K562 (cell line): ENCODE measurements around the gene RIMKLB. TPM values are rescaled to one million over a fixed set of nuclear protein-coding genes. Genes with fewer than 3 reads are reported as not detected.
A peak's percentile ranks its signal among the peaks of the same experiment; 100 is the strongest.

Experiments
- ATAC-seq: fragments of 200-7000 bp; cut with Tn5 transposase; 3 replicates; pipeline ENCODE4 v1.9.1; 2020; ENCODE audit warnings: moderate library complexity
- BruUV-seq: library from RNA; stranded (reverse); fragments of 400-500 nt; replicated peaks from 2 replicates; lab custom pipeline; 2021; lab: Mats Ljungman, UMichigan
- CTCF ChIA-PET: fragments of 300-600 bp; formaldehyde crosslinking; extraction: SDS; loops from one replicate; lab custom pipeline; 2021; ENCODE audit warnings: low intra/inter-chr PET ratio; lab: Yijun Ruan, JAX
- POLR2A ChIA-PET: fragments of 300-600, 350-650 bp; sonication (Branson Sonifier 250); formaldehyde crosslinking; extraction: SDS; loops from one replicate; lab custom pipeline; 2021; ENCODE audit warnings: antibody characterized with exemption, inconsistent platforms; lab: Yijun Ruan, JAX
- DNase-seq, 4 experiments: peaks; one replicate each; pipeline versions ENCODE4 v3.0.0 to v3.0.0-alpha.2; 2011 to 2018; ENCODE audit warnings: low spot score in 3 of 4, mixed read lengths in 3 of 4; ENCODE audit errors: extremely low read depth in 1 of 4
- FAIRE-seq: peaks from 2 replicates; lab custom pipeline; 2011; peaks lifted over from hg19 to GRCh38; lab: Jason Lieb, UNC
- H2AFZ ChIP-seq: 2 replicates; pipeline ENCODE4 v1.6.0; 2011; ENCODE audit warnings: low read depth, low read length, control low read depth, inconsistent platforms
- H3K27ac ChIP-seq: fragments of 200-600 bp; 3 replicates; pipeline ENCODE4 v1.8.0; 2011; ENCODE audit warnings: low read depth, mild to moderate bottlenecking, control low read depth, inconsistent platforms, low read length, moderate library complexity, mixed read lengths; ENCODE audit errors: extremely low read depth
- H3K27me3 ChIP-seq, 2 experiments: fragments of 300-600 bp in 1 of 2; 2 replicates in 1 of 2; 3 replicates in 1 of 2; pipeline versions ENCODE4 v1.6.0 to v1.8.0; 2011; ENCODE audit warnings: inconsistent platforms in 2 of 2, low read length in 2 of 2, mild to moderate bottlenecking in 1 of 2, mixed read lengths in 1 of 2, moderate library complexity in 1 of 2; ENCODE audit not compliant: control insufficient read depth in 2 of 2, insufficient read depth in 2 of 2
- H3K36me3 ChIP-seq: fragments of 300-600 bp; 3 replicates; pipeline ENCODE4 v1.8.0; 2011; ENCODE audit warnings: mild to moderate bottlenecking, low read length, inconsistent platforms; ENCODE audit not compliant: control insufficient read depth, insufficient read depth
- H3K4me1 ChIP-seq, 2 experiments: fragments of 200-600 bp in 1 of 2; replicated peaks in 1 of 2; 2 replicates in 1 of 2; 3 replicates in 1 of 2; pipeline versions ENCODE4 v1.5.1 to v1.8.0; 2011; ENCODE audit warnings: inconsistent platforms in 2 of 2, low read length in 2 of 2, mild to moderate bottlenecking in 1 of 2, mixed read lengths in 1 of 2, moderate library complexity in 1 of 2; ENCODE audit not compliant: control insufficient read depth in 2 of 2, insufficient read depth in 2 of 2
- H3K4me2 ChIP-seq: 2 replicates; pipeline ENCODE4 v1.6.1; 2011; ENCODE audit warnings: low read length, control low read depth, inconsistent platforms, mixed read lengths; ENCODE audit not compliant: insufficient read depth
- H3K4me3 ChIP-seq: fragments of 200-600 bp; sonication (generic), shearing (Covaris generic); 2 replicates; pipeline ENCODE4 v1.5.1; 2016; ENCODE audit warnings: control low read depth, inconsistent platforms
- H3K79me2 ChIP-seq: fragments of 200-600 bp; 3 replicates; pipeline ENCODE4 v1.8.0; 2011; ENCODE audit warnings: low read length, inconsistent platforms; ENCODE audit not compliant: control insufficient read depth, insufficient read depth
- H3K9ac ChIP-seq, 2 experiments: 2 replicates each; pipeline versions ENCODE4 v1.6.0 to v1.6.1; 2011; ENCODE audit warnings: low read depth in 2 of 2, low read length in 2 of 2, control low read depth in 1 of 2, inconsistent platforms in 1 of 2, mild to moderate bottlenecking in 1 of 2, mixed read lengths in 1 of 2; ENCODE audit not compliant: insufficient read depth in 1 of 2
- H3K9me1 ChIP-seq: one replicate; pipeline ENCODE4 v1.6.0; 2011; ENCODE audit warnings: inconsistent platforms, mild to moderate bottlenecking, low read length, moderate library complexity; ENCODE audit not compliant: control insufficient read depth, insufficient read depth
- H3K9me3 ChIP-seq: replicated peaks from 2 replicates; pipeline ENCODE4 v1.5.1; 2011; ENCODE audit warnings: low read depth, low read length, inconsistent platforms; ENCODE audit not compliant: control insufficient read depth, insufficient read depth
- H4K20me1 ChIP-seq: replicated peaks from 2 replicates; pipeline ENCODE4 v1.6.1; 2011; ENCODE audit warnings: low read length, inconsistent platforms, mixed read lengths; ENCODE audit not compliant: control insufficient read depth, insufficient read depth
- ASH1L ChIP-seq: fragments of 450-650 bp; IDR thresholded peaks from 2 replicates; pipeline ENCODE4 v1.6.1; 2018; ENCODE audit warnings: borderline replicate concordance, mild to moderate bottlenecking, low read depth; ENCODE audit not compliant: partially characterized antibody
- RAD21 ChIP-seq, 2 experiments: fragments of 250-450 bp in 1 of 2; fragments of 450-650 bp in 1 of 2; sonication (Bioruptor Pico) in 1 of 2; formaldehyde crosslinking in 1 of 2; IDR thresholded peaks in 1 of 2; conservative IDR thresholded peaks in 1 of 2; 2 replicates each; pipeline versions ENCODE4 v1.4.0 to v1.8.0; 2020 to 2022; ENCODE audit warnings: mild to moderate bottlenecking in 2 of 2, moderate library complexity in 1 of 2
- WGBS: fragments of 100-300 bp; shearing (Covaris generic); methylation state at CpG from one replicate; pipeline ENCODE4 v1.1.6; 2016; ENCODE audit warnings: low coverage, mixed read lengths; ENCODE audit not compliant: insufficient coverage; ENCODE audit errors: missing lambda C conversion rate; 5-methylcytosine and 5-hydroxymethylcytosine counted together
- in situ Hi-C: fragments of 300-500 bp; cut with MboI; formaldehyde crosslinking; loops from 4 replicates; pipeline ENCODE4 v1.15.0; 2018; ENCODE audit warnings: inconsistent platforms, mixed read lengths
- intact Hi-C: fragments of 100-400 bp; cut with micrococcal nuclease; formaldehyde crosslinking; loops from 2 replicates; pipeline ENCODE4 v1.14.2; 2022
- polyA plus RNA-seq, 8 experiments: library from polyadenylated mRNA; depleted of rRNA in 4 of 8; stranded (reverse) in 5 of 8; unstranded in 3 of 8; fragments of >200 nt; fragmentation: Nextera tagmentation in 2 of 8; fragmentation: Illumina TruSeq in 1 of 8; extraction: Ambion mirVana in 2 of 8; extraction: Trizol in 1 of 8; gene quantifications; 2 replicates each; pipeline versions ENCODE4 v1.2.1 to v1.2.3, GENCODE V29; 2011 to 2014; ENCODE audit warnings: inconsistent platforms in 1 of 8, missing spikeins in 1 of 8
- total RNA-seq, 7 experiments: library from RNA; depleted of rRNA in 6 of 7; stranded (reverse); fragments of >200 nt in 6 of 7; fragmentation: Illumina TruSeq in 2 of 7; extraction: Trizol in 2 of 7; gene quantifications; 2 replicates each; pipeline versions ENCODE4 v1.2.1 to v1.2.3, GENCODE V29; 2011 to 2021; ENCODE audit warnings: low replicate concordance in 1 of 7
- TF ChIP-seq, protein P1 (sequence below), 3 experiments: IDR thresholded peaks in 2 of 3; conservative IDR thresholded peaks in 1 of 3; 2 replicates each; pipeline ENCODE4 v1.5.1; 2011 to 2012; ENCODE audit warnings: low read length in 3 of 3, mild to moderate bottlenecking in 3 of 3, control low read depth in 2 of 3, improper control_type of control experiment in 1 of 3, inconsistent platforms in 1 of 3, low read depth in 1 of 3, mixed read lengths in 1 of 3, moderate library complexity in 1 of 3; ENCODE audit not compliant: insufficient read depth in 2 of 3

The RIMKLB gene
- total and polyA plus RNA-seq, 9 of the 15 experiments (the other 6 are each of a cell fraction or from before 2014, with no cell fraction given): 6.5 to 22.8 (median 17.2) TPM

DNA sequence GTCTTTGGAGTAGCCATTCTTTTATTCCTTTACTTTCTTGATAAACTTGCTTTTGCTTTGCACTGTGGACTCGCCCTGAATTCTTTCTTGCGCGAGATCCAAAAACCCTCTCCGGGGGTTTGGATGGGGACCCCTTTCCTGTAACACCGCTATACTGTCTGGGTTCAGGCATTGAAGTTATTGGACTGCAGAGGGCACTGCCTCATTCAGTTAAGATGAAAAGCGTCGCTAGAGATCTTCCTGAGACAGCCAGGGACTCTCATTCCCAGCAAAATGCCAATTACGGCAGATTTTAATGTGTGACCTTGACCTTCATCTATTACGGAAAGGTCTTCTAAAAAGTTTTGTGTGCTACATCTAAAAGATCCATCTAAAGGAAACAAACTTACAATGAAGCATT, 17.3 kb upstream of the RIMKLB start:
- intact Hi-C loops (no loop called here), in situ Hi-C loops (loop anchor here (5.0 kb wide), 2 partner anchors 142 to 362 kb away; partner anchors contain the start of gene A2ML1)
- H3K9me1 ChIP-seq: no peaks in the 10 kb centered on the region
- WGBS: 39% methylated on average over 5 of the region's 9 CpGs
- DNase-seq: no peak
- CTCF ChIA-PET: interaction anchor here (2.5 to 3.6 kb wide), 2 partner anchors 211 to 358 kb away, joined by 10 to 22 read pairs; no protein-coding TSS in a partner anchor
- H2AFZ ChIP-seq: 0 out of 2 replicates have a peak overlapping the region, but pooled peaks have one; percentile 16
- POLR2A ChIA-PET: no interaction called here
- no peak overlapping the region for H3K4me2 ChIP-seq
- no peaks in the 10 kb centered on the region for H3K79me2 ChIP-seq
- no peaks in the 10 kb centered on the region; a peak in 2 of 5 replicates for H3K27me3 ChIP-seq
- H3K4me1 ChIP-seq: no peaks in the 10 kb centered on the region; a peak in 2 of 5 replicates
- H3K36me3 ChIP-seq: no peaks in the 10 kb centered on the region
- no peaks in the 10 kb centered on the region for H4K20me1 ChIP-seq
- no TSS peak for BruUV-seq
- H3K9ac ChIP-seq: no peak overlapping the region
- H3K4me3 ChIP-seq: no peak overlapping the region
- FAIRE-seq: no peak
- ATAC-seq: no peak
- TF ChIP-seq ASH1L (no peak), RAD21 (CRISPR knock-in tag; conservative IDR thresholded peaks at IDR 0.05 in 1 of 2, IDR thresholded peaks at IDR 0.05 in 1 of 2) (peak in 1 of 2 experiments; percentile 32; a peak in 2 of 4 replicates)
- TF ChIP-seq, protein P1, sequence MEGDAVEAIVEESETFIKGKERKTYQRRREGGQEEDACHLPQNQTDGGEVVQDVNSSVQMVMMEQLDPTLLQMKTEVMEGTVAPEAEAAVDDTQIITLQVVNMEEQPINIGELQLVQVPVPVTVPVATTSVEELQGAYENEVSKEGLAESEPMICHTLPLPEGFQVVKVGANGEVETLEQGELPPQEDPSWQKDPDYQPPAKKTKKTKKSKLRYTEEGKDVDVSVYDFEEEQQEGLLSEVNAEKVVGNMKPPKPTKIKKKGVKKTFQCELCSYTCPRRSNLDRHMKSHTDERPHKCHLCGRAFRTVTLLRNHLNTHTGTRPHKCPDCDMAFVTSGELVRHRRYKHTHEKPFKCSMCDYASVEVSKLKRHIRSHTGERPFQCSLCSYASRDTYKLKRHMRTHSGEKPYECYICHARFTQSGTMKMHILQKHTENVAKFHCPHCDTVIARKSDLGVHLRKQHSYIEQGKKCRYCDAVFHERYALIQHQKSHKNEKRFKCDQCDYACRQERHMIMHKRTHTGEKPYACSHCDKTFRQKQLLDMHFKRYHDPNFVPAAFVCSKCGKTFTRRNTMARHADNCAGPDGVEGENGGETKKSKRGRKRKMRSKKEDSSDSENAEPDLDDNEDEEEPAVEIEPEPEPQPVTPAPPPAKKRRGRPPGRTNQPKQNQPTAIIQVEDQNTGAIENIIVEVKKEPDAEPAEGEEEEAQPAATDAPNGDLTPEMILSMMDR (IDR thresholded peaks at IDR 0.05 in 2 of 3, conservative IDR thresholded peaks at IDR 0.05 in 1 of 3; ENCODE audit: insufficient read depth in 2 of 3, low read depth in 1 of 3, low read length in 3 of 3): peak in 2 of 3 experiments; percentile 2 to 27; a peak in 2 of 6 replicates
- no peak overlapping the region for H3K27ac ChIP-seq
- no peaks in the 10 kb centered on the region for H3K9me3 ChIP-seq
